Testis (tissue), 2 donors: ENCODE results near the gene CXCL12.

Source experiments
- POLR2A ChIP-seq: fragments of 450-650 bp; IDR thresholded peaks from one replicate; pipeline ENCODE4 v1.6.1; 2017; ENCODE audit warnings: antibody characterized with exemption, mild to moderate bottlenecking, moderate library complexity
- TF ChIP-seq, protein P1 (sequence below), 3 experiments: fragments of 450-650 bp in 2 of 3; fragments of 200-600 bp in 1 of 3; sonication (generic) in 1 of 3; IDR thresholded peaks; one replicate each; pipeline ENCODE4 v1.5.1; 2016 to 2019; ENCODE audit warnings: antibody characterized with exemption in 3 of 3, mild to moderate bottlenecking in 2 of 3, moderate library complexity in 1 of 3

DNA sequence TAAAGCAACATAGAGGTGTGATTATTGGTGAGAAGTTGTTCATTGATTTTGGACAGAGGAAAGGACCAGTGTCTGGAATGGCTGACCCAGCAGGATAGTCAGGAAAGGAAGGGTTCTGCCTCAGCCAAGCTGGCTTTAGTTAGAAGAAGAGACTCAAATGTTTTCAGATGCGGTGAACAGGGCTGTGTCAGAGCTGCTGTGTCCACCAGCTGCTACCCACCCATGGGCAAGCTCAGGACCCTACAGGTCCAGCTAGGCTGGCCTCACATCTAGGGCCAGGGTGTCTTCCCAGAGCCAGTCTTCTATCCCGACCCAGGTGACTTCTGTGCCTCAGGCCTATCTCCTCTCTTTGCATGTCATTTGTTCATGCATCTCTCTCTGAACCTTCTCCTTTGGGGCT is 37.3 kb upstream of the CXCL12 start:
- TF ChIP-seq, protein P1, sequence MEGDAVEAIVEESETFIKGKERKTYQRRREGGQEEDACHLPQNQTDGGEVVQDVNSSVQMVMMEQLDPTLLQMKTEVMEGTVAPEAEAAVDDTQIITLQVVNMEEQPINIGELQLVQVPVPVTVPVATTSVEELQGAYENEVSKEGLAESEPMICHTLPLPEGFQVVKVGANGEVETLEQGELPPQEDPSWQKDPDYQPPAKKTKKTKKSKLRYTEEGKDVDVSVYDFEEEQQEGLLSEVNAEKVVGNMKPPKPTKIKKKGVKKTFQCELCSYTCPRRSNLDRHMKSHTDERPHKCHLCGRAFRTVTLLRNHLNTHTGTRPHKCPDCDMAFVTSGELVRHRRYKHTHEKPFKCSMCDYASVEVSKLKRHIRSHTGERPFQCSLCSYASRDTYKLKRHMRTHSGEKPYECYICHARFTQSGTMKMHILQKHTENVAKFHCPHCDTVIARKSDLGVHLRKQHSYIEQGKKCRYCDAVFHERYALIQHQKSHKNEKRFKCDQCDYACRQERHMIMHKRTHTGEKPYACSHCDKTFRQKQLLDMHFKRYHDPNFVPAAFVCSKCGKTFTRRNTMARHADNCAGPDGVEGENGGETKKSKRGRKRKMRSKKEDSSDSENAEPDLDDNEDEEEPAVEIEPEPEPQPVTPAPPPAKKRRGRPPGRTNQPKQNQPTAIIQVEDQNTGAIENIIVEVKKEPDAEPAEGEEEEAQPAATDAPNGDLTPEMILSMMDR (IDR thresholded peaks at IDR 0.05): no peak
- no peak for TF ChIP-seq POLR2A
